H1 (cell line): Measurements from ENCODE around the gene RTP1. TPM values are rescaled to one million over a fixed set of nuclear protein-coding genes. Genes with fewer than 3 reads are reported as not detected.

ENCODE experiments used
- CTCF ChIA-PET: fragments of 300-600 bp; sonication (Branson Sonifier 250); formaldehyde crosslinking; loops from one replicate; lab custom pipeline; 2021; ENCODE audit not compliant: partially characterized antibody; lab: Charles Lee
- POLR2A ChIA-PET: fragments of 300-600 bp; sonication (Branson Sonifier 250); formaldehyde crosslinking; loops from one replicate; lab custom pipeline; 2021; ENCODE audit warnings: inconsistent platforms; ENCODE audit not compliant: partially characterized antibody; lab: Charles Lee
- DNase-seq, 2 experiments: peaks; one replicate each; pipeline versions ENCODE4 v3.0.0 to v3.0.0-alpha.2; 2010 to 2022; ENCODE audit warnings: low spot score in 2 of 2, low read depth in 1 of 2, mixed read lengths in 1 of 2
- FAIRE-seq: peaks from 2 replicates; lab custom pipeline; 2011; peaks lifted over from hg19 to GRCh38; lab: Jason Lieb, UNC
- H2AFZ ChIP-seq: 2 replicates; pipeline ENCODE4 v1.8.1; 2012; ENCODE audit warnings: low read length, inconsistent platforms
- H2AK5ac ChIP-seq: 2 replicates; pipeline ENCODE4 v1.6.1; 2013; ENCODE audit warnings: low read depth, low read length
- H2BK120ac ChIP-seq: replicated peaks from 2 replicates; pipeline ENCODE3; 2013; ENCODE audit warnings: low read depth, low read length, inconsistent platforms
- H2BK12ac ChIP-seq: 2 replicates; pipeline ENCODE4 v1.6.1; 2013; ENCODE audit warnings: low read depth, low read length
- H2BK15ac ChIP-seq: 2 replicates; pipeline ENCODE4 v1.6.1; 2013; ENCODE audit warnings: low read length
- H2BK20ac ChIP-seq: 2 replicates; pipeline ENCODE4 v1.6.1; 2013; ENCODE audit warnings: low read length
- H2BK5ac ChIP-seq: 2 replicates; pipeline ENCODE4 v1.6.1; 2013; ENCODE audit warnings: low read depth, low read length
- H3K14ac ChIP-seq: 2 replicates; pipeline ENCODE4 v1.6.1; 2013; ENCODE audit warnings: inconsistent platforms; ENCODE audit not compliant: insufficient read length
- H3K18ac ChIP-seq: 2 replicates; pipeline ENCODE4 v1.6.1; 2013; ENCODE audit warnings: low read length; ENCODE audit errors: extremely low read depth
- H3K23ac ChIP-seq: 2 replicates; pipeline ENCODE4 v1.6.1; 2013; ENCODE audit warnings: inconsistent platforms; ENCODE audit not compliant: insufficient read length
- H3K23me2 ChIP-seq: 2 replicates; pipeline ENCODE4 v1.6.1; 2013; ENCODE audit warnings: low read depth, low read length
- H3K27ac ChIP-seq: 2 replicates; pipeline ENCODE4 v1.6.1; 2011; ENCODE audit warnings: low read depth, low read length, inconsistent platforms
- H3K27me3 ChIP-seq, 4 experiments: replicated peaks in 1 of 4; 1 replicate in 1 of 4; 2 replicates in 3 of 4; pipeline versions ENCODE4 v1.6.1 to v1.8.1; 2011 to 2013; ENCODE audit warnings: low read length in 3 of 4, mild to moderate bottlenecking in 3 of 4, inconsistent platforms in 2 of 4, mixed read lengths in 2 of 4, moderate library complexity in 1 of 4; ENCODE audit not compliant: control insufficient read depth in 3 of 4, insufficient read depth in 3 of 4; ENCODE audit errors: extremely low read depth in 1 of 4
- H3K36me3 ChIP-seq, 4 experiments: 2 replicates each; pipeline versions ENCODE4 v1.6.1 to v1.8.1; 2011 to 2013; ENCODE audit warnings: mild to moderate bottlenecking in 4 of 4, low read length in 3 of 4, moderate library complexity in 2 of 4, control low read depth in 1 of 4, inconsistent platforms in 1 of 4; ENCODE audit not compliant: insufficient read depth in 4 of 4, control insufficient read depth in 2 of 4
- H3K4ac ChIP-seq: replicated peaks from 2 replicates; pipeline ENCODE3; 2013; ENCODE audit warnings: low read length, low read depth, mixed read lengths, inconsistent platforms; ENCODE audit not compliant: insufficient read length
- H3K4me1 ChIP-seq, 4 experiments: replicated peaks in 1 of 4; 1 replicate in 1 of 4; 2 replicates in 3 of 4; pipeline versions ENCODE4 v1.6.1 to v1.8.1; 2011 to 2013; ENCODE audit warnings: low read length in 3 of 4, inconsistent platforms in 2 of 4, mixed read lengths in 1 of 4; ENCODE audit not compliant: insufficient read depth in 4 of 4, control insufficient read depth in 3 of 4
- H3K4me2 ChIP-seq, 2 experiments: 2 replicates each; pipeline versions ENCODE4 v1.6.1 to v1.8.1; 2011 to 2013; ENCODE audit warnings: low read depth in 2 of 2, low read length in 2 of 2, control low read depth in 1 of 2, inconsistent platforms in 1 of 2, mild to moderate bottlenecking in 1 of 2; ENCODE audit not compliant: insufficient read depth in 1 of 2
- H3K4me3 ChIP-seq, 4 experiments: fragments of 200-600, 300-600 bp in 1 of 4; sonication (generic), shearing (Covaris generic), sonication (Bioruptor Twin) in 1 of 4; 2 replicates each; pipeline versions ENCODE4 v1.5.1 to v1.8.1; 2011 to 2016; ENCODE audit warnings: low read length in 4 of 4, low read depth in 3 of 4, control low read depth in 2 of 4, inconsistent platforms in 2 of 4, mild to moderate bottlenecking in 2 of 4, mixed read lengths in 1 of 4, moderate library complexity in 1 of 4; ENCODE audit not compliant: insufficient read depth in 2 of 4; ENCODE audit errors: extremely low read depth in 1 of 4
- H3K56ac ChIP-seq: replicated peaks from 2 replicates; pipeline ENCODE3; 2013; ENCODE audit warnings: low read depth, mild to moderate bottlenecking, mixed read lengths, low read length, inconsistent platforms; ENCODE audit not compliant: insufficient read length
- H3K79me1 ChIP-seq: 2 replicates; pipeline ENCODE4 v1.6.1; 2013; ENCODE audit warnings: low read depth, low read length, control low read depth
- H3K79me2 ChIP-seq, 2 experiments: 2 replicates each; pipeline versions ENCODE4 v1.6.1 to v1.8.1; 2012 to 2013; ENCODE audit warnings: low read length in 2 of 2, mild to moderate bottlenecking in 2 of 2, inconsistent platforms in 1 of 2; ENCODE audit not compliant: insufficient read depth in 2 of 2, control insufficient read depth in 1 of 2
- H3K9ac ChIP-seq, 4 experiments: replicated peaks in 1 of 4; 1 replicate in 1 of 4; 2 replicates in 3 of 4; pipeline versions ENCODE4 v1.6.1 to v1.8.1; 2011 to 2013; ENCODE audit warnings: low read depth in 3 of 4, low read length in 3 of 4, control low read depth in 2 of 4, mild to moderate bottlenecking in 2 of 4, moderate library complexity in 2 of 4, inconsistent platforms in 1 of 4; ENCODE audit errors: extremely low read depth in 1 of 4
- H3K9me3 ChIP-seq, 2 experiments: 2 replicates each; pipeline versions ENCODE4 v1.6.1 to v1.8.1; 2012 to 2013; ENCODE audit warnings: mild to moderate bottlenecking in 2 of 2, moderate library complexity in 2 of 2, control low read depth in 1 of 2, inconsistent platforms in 1 of 2, low read depth in 1 of 2, low read length in 1 of 2, mixed read lengths in 1 of 2; ENCODE audit not compliant: insufficient read depth in 2 of 2
- H4K20me1 ChIP-seq, 2 experiments: replicated peaks in 1 of 2; 2 replicates each; pipeline versions ENCODE3 to v1.8.1; 2011 to 2013; ENCODE audit warnings: inconsistent platforms in 2 of 2, low read length in 2 of 2, mild to moderate bottlenecking in 1 of 2; ENCODE audit not compliant: insufficient read depth in 2 of 2, control insufficient read depth in 1 of 2
- H4K5ac ChIP-seq: 2 replicates; pipeline ENCODE4 v1.6.1; 2013; ENCODE audit warnings: low read length, low read depth, mixed read lengths, inconsistent platforms; ENCODE audit not compliant: insufficient read length
- H4K8ac ChIP-seq: 2 replicates; pipeline ENCODE4 v1.8.0; 2013; ENCODE audit warnings: mild to moderate bottlenecking, moderate library complexity, low read length, inconsistent platforms; ENCODE audit not compliant: insufficient read depth; ENCODE audit errors: extremely low read depth
- H4K91ac ChIP-seq: replicated peaks from 2 replicates; pipeline ENCODE3; 2013; ENCODE audit warnings: low read length, mixed read lengths, inconsistent platforms; ENCODE audit not compliant: insufficient read length
- CTBP2 ChIP-seq: IDR thresholded peaks from 2 replicates; pipeline ENCODE4 v1.7.0; 2011; ENCODE audit warnings: borderline replicate concordance, mild to moderate bottlenecking, moderate library complexity, mixed read lengths, low read length; ENCODE audit not compliant: insufficient read depth, insufficient read length
- KDM4A ChIP-seq: IDR thresholded peaks from one replicate; pipeline ENCODE4 v1.7.1; 2012; ENCODE audit warnings: low read depth, mild to moderate bottlenecking, moderate library complexity, low read length, inconsistent platforms; ENCODE audit not compliant: severe bottlenecking
- RXRA ChIP-seq: IDR thresholded peaks from 2 replicates; pipeline ENCODE4 v1.6.1; 2011; ENCODE audit warnings: low read depth, mild to moderate bottlenecking, low read length, moderate library complexity; ENCODE audit not compliant: insufficient read depth
- SRF ChIP-seq: IDR thresholded peaks from 2 replicates; pipeline ENCODE4 v1.6.1; 2011; ENCODE audit warnings: mild to moderate bottlenecking, low read depth, low read length, moderate library complexity
- TAF7 ChIP-seq: optimal IDR thresholded peaks from 2 replicates; pipeline ENCODE3; 2011; ENCODE audit warnings: low read depth, mild to moderate bottlenecking, inconsistent platforms, low read length, moderate library complexity, borderline replicate concordance
- polyA plus RNA-seq, 7 experiments: library from polyadenylated mRNA; depleted of rRNA in 3 of 7; stranded (reverse) in 5 of 7; unstranded in 2 of 7; fragments of >200 nt in 5 of 7; fragments of 200-250 nt in 2 of 7; gene quantifications; 1 replicate in 5 of 7; 2 replicates in 1 of 7; 4 replicates in 1 of 7; pipeline versions ENCODE4 v1.2.1 to v1.2.3, GENCODE V29; 2011 to 2013; ENCODE audit warnings: missing spikeins in 2 of 7, mixed read lengths in 2 of 7
- total RNA-seq: library from RNA; stranded (reverse); fragmentation: NEBNext Ultra II Directional; extraction: Animal tissue kit (Norgen Biotek cat#: 25700); gene quantifications from 2 replicates; pipeline ENCODE4 v1.2.1, GENCODE V29; 2021

RTP1 gene
- total and polyA plus RNA-seq, 2 of the 8 experiments (the other 6 are each of a cell fraction or from before 2014, with no cell fraction given) = 2.9 to 3.0 TPM

DNA sequence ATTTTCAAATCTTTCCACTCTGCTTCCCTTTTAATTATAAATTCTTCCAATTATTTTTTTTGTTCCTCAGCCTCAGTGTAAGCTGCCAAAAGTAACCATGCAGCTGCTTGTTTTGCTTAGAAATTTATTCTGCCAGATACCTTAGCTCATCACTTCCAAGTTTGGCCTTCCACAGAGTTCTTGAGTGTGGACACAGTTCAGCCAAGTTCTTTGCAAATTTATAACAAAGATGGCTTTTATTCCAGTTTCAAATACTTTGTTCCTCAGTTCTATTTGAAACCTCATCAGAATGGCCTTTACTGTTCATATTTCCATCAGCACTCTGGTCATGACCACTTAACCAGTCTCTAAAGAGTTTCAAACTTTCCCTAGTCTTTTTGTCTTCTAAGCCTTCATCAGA is 10.3 kb downstream of the RTP1 start:
- Histone ChIP-seq H2AK5ac (no peak overlapping the region), H4K8ac (no peak overlapping the region), H3K36me3 (peaks cover 0 to 9% (median 2%) of the 10 kb centered on the region in 4 experiments; a peak in 2 of 8 replicates), H3K4ac (no peak overlapping the region), H3K4me2 (no peak overlapping the region), H4K20me1 (no peaks in the 10 kb centered on the region), H2BK20ac (no peak overlapping the region), H3K4me3 (no peak overlapping the region), H2BK15ac (no peak overlapping the region), H3K23ac (no peak overlapping the region), H3K4me1 (peaks cover 3 to 14% (median 7%) of the 10 kb centered on the region in 4 experiments; a peak in 4 of 7 replicates), H2BK12ac (no peak overlapping the region), H3K27me3 (no peaks in the 10 kb centered on the region), H3K79me2 (no peaks in the 10 kb centered on the region), H3K79me1 (no peaks in the 10 kb centered on the region), H3K27ac (no peak overlapping the region), H3K14ac (no peak overlapping the region), H3K9ac (no peak overlapping the region), H4K5ac (no peak overlapping the region), H3K56ac (no peak overlapping the region), H3K9me3 (peaks cover 17% of the 10 kb centered on the region in 2 experiments), H4K91ac (no peak overlapping the region), H2BK5ac (no peak overlapping the region), H2AFZ (no peak overlapping the region), H2BK120ac (no peak overlapping the region), H3K23me2 (no peaks in the 10 kb centered on the region), H3K18ac (no peak overlapping the region)
- CTCF ChIA-PET = interaction anchor here (1.3 kb wide), 2 partner anchors 25 to 57 kb away, joined by 3 read pairs; no protein-coding TSS in a partner anchor
- DNase-seq (no peak), FAIRE-seq (no peak)
- POLR2A ChIA-PET = interaction anchor here (0.9 to 1.3 kb wide), 2 partner anchors 10 to 26 kb away, joined by 3 read pairs; partner anchors contain the start of gene RTP1
- TF ChIP-seq SRF = no peak
- no peak for TF ChIP-seq CTBP2
- no peak for TF ChIP-seq RXRA
- no peak for TF ChIP-seq KDM4A
- no peak for TF ChIP-seq TAF7
